Upper lobe of left lung (tissue), 6 donors: ENCODE measurements around the gene MAP2K5. TPM values are rescaled to one million over a fixed set of nuclear protein-coding genes. Genes with fewer than 3 reads are reported as not detected.
A peak's percentile ranks its signal among the peaks of the same experiment; 100 is the strongest.

Experiments used
- ATAC-seq, 2 donors: fragments of 200-7000 bp; cut with Tn5 transposase; one replicate each; pipeline ENCODE4 v1.9.1; 2022; ENCODE audit warnings: mild to moderate bottlenecking in 2 of 2, moderate library complexity in 2 of 2; ENCODE audit not compliant: low FRiP score in 2 of 2
- DNase-seq, 2 donors: peaks; one replicate each; pipeline ENCODE4 v3.0.0-alpha.2; 2019 to 2020
- H3K27ac ChIP-seq, 4 donors: fragments of 200-600 bp; sonication (generic); one replicate each; pipeline ENCODE4 v1.5.1; 2016 to 2019
- H3K27me3 ChIP-seq, 4 donors: fragments of 200-600 bp; sonication (generic); one replicate each; pipeline ENCODE4 v1.5.1; 2017 to 2019
- H3K36me3 ChIP-seq, 4 donors: fragments of 200-600 bp; sonication (generic); one replicate each; pipeline ENCODE4 v1.5.1; 2016 to 2019
- H3K4me1 ChIP-seq, 4 donors: fragments of 200-600 bp; sonication (generic); one replicate each; pipeline ENCODE4 v1.5.1; 2018 to 2019
- H3K4me3 ChIP-seq, 4 donors: fragments of 200-600 bp; sonication (generic); one replicate each; pipeline ENCODE4 v1.5.1; 2017 to 2019; ENCODE audit warnings: mild to moderate bottlenecking in 2 of 4, moderate library complexity in 1 of 4
- H3K9me3 ChIP-seq, 4 donors: fragments of 200-600 bp; sonication (generic); one replicate each; pipeline ENCODE4 v1.5.1; 2018 to 2019
- CTCF ChIP-seq, 6 experiments: fragments of 450-650 bp in 4 of 6; fragments of 200-600 bp in 2 of 6; sonication (generic) in 2 of 6; IDR thresholded peaks; one replicate each; pipeline ENCODE4 v1.5.1; 2016 to 2019; ENCODE audit warnings: antibody characterized with exemption in 6 of 6
- EP300 ChIP-seq, 4 donors: sonication (generic); formaldehyde crosslinking; IDR thresholded peaks; one replicate each; pipeline ENCODE4 v1.5.1; 2017; ENCODE audit warnings: antibody characterized with exemption in 4 of 4, control low read depth in 2 of 4
- POLR2A ChIP-seq, 4 donors: fragments of 450-650 bp; IDR thresholded peaks; one replicate each; pipeline ENCODE4 v1.5.1; 2016 to 2017; ENCODE audit warnings: antibody characterized with exemption in 4 of 4, mild to moderate bottlenecking in 2 of 4
- POLR2AphosphoS5 ChIP-seq, 2 donors: sonication (generic); formaldehyde crosslinking; IDR thresholded peaks; one replicate each; pipeline ENCODE4 v1.5.1; 2017; ENCODE audit warnings: antibody characterized with exemption in 2 of 2
- WGBS, 2 donors: methylation state at CpG; one replicate each; pipeline ENCODE4 v1.1.5; 2017 to 2018; 5-methylcytosine and 5-hydroxymethylcytosine counted together
- total RNA-seq, 6 donors: library from RNA; depleted of rRNA in 4 of 6; stranded (reverse); fragments of >200 nt in 4 of 6; gene quantifications; one replicate each; pipeline versions ENCODE4 v1.1.0 to v1.2.1, GENCODE V29; 2016 to 2021
- donor health status: DM: no; HTN: no; CAD: no; lungs with moderate emphysema.
- donor health status: DM: no; HTN: yes; CAD: no; lungs with severe emphysema.

The MAP2K5 gene
- total RNA-seq, 6 donors from 2014 or later, result 7.8 to 25.6 (median 16.0) TPM

DNA sequence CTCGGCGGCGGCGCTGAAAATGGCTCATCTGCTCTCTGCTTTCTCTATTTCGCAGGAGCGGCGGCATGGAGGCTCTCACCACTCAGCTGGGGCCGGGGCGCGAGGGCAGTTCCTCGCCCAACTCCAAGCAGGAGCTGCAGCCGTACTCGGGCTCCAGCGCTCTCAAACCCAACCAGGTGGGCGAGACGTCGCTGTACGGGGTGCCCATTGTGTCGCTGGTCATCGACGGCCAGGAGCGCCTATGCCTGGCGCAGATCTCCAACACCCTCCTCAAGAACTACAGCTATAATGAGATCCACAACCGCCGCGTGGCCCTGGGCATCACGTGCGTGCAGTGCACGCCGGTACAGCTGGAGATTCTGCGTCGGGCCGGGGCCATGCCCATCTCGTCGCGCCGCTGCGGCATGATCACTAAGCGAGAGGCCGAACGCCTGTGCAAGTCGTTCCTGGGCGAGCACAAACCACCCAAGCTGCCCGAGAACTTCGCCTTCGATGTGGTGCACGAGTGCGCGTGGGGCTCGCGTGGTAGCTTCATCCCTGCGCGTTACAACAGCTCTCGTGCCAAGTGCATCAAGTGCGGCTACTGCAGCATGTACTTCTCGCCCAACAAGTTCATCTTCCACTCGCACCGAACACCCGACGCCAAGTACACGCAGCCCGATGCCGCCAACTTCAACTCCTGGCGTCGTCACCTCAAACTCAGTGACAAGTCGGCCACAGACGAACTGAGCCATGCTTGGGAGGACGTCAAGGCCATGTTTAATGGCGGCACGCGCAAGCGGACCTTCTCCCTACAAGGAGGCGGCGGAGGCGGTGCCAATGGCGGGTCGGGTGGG is 283.6 kb downstream of the MAP2K5 start:
- Histone ChIP-seq H3K27me3 (peaks cover 2 to 99% (median 68%) of the 10 kb centered on the region in 4 donors), H3K36me3 (no peaks in the 10 kb centered on the region), H3K9me3 (no peaks in the 10 kb centered on the region), H3K27ac (no peak overlapping the region), H3K4me3 (peak overlapping the region in 2 of 4 donors; percentile 11 to 29), H3K4me1 (peaks cover 52 to 89% (median 59%) of the 10 kb centered on the region in 4 donors)
- 16% methylated on average over 27 of the region's 77 CpGs; no CpG with 5 or more reads in 1 of the 2 donors for WGBS, 2 donors
- ATAC-seq (no peak), DNase-seq (peak in 1 of 2 donors; percentile 79)
- TF ChIP-seq POLR2A (IDR thresholded peaks at IDR 0.05) (no peak), EP300 (IDR thresholded peaks at IDR 0.05) (no peak), CTCF (IDR thresholded peaks at IDR 0.05) (no peak), POLR2AphosphoS5 (IDR thresholded peaks at IDR 0.05) (no peak)

- no peak overlapping the region for H3K4me3 ChIP-seq
- 16% methylated on average over 18 of the region's 88 CpGs; no CpG with 5 or more reads in 1 of the 2 donors for WGBS, 2 donors
- H3K36me3 ChIP-seq, result no peaks in the 10 kb centered on the region
- H3K27ac ChIP-seq, result no peak overlapping the region
- H3K9me3 ChIP-seq, result no peaks in the 10 kb centered on the region
- peaks cover 52 to 81% (median 58%) of the 10 kb centered on the region in 4 donors for H3K4me1 ChIP-seq
- peaks cover 2 to 99% (median 66%) of the 10 kb centered on the region in 4 donors for H3K27me3 ChIP-seq
- peak in 1 of 2 donors; percentile 79 for DNase-seq
- no peak for ATAC-seq
- TF ChIP-seq POLR2A (IDR thresholded peaks at IDR 0.05) (no peak), EP300 (IDR thresholded peaks at IDR 0.05) (no peak), POLR2AphosphoS5 (IDR thresholded peaks at IDR 0.05) (no peak), CTCF (IDR thresholded peaks at IDR 0.05) (no peak)
Observed at GRCh38 chr15:67826717-67827561, 284.4 kb downstream of the MAP2K5 start.

- Histone ChIP-seq H3K27me3 (peaks cover 2 to 99% (median 68%) of the 10 kb centered on the region in 4 donors), H3K4me3 (peak overlapping the region in 1 of 4 donors; percentile 22), H3K27ac (no peak overlapping the region), H3K36me3 (no peaks in the 10 kb centered on the region), H3K9me3 (no peaks in the 10 kb centered on the region), H3K4me1 (peaks cover 49 to 78% (median 57%) of the 10 kb centered on the region in 4 donors)
- TF ChIP-seq POLR2A (IDR thresholded peaks at IDR 0.05) (no peak), CTCF (IDR thresholded peaks at IDR 0.05) (no peak), POLR2AphosphoS5 (IDR thresholded peaks at IDR 0.05) (no peak), EP300 (IDR thresholded peaks at IDR 0.05) (no peak)
- 5% methylated on average over 30 to 33 of the region's 91 CpGs for WGBS, 2 donors
- DNase-seq, result peak in 1 of 2 donors; percentile 83
- peak in 1 of 2 donors; percentile 3 for ATAC-seq
Observed at GRCh38 chr15:67827562-67828277, 285.2 kb downstream of the MAP2K5 start.

GRCh38 chr15:67828278-67828968 is 285.9 kb downstream of the MAP2K5 start:
- 6 to 8% methylated on average over 38 to 40 of the region's 40 CpGs for WGBS, 2 donors
- Histone ChIP-seq H3K4me3 (peak overlapping the region in 1 of 4 donors; percentile 22), H3K36me3 (no peaks in the 10 kb centered on the region), H3K27ac (no peak overlapping the region), H3K9me3 (no peaks in the 10 kb centered on the region), H3K27me3 (peaks cover 2 to 99% (median 65%) of the 10 kb centered on the region in 4 donors), H3K4me1 (peaks cover 46 to 78% (median 58%) of the 10 kb centered on the region in 4 donors)
- DNase-seq, result peak in 1 of 2 donors; percentile 41
- ATAC-seq, result no peak
- TF ChIP-seq CTCF (IDR thresholded peaks at IDR 0.05) (no peak), POLR2AphosphoS5 (IDR thresholded peaks at IDR 0.05) (no peak), POLR2A (IDR thresholded peaks at IDR 0.05) (no peak), EP300 (IDR thresholded peaks at IDR 0.05) (no peak)
